Breast epithelium (tissue), 4 donors: ENCODE measurements around the gene ITPRID2. TPM values are rescaled to one million over a fixed set of nuclear protein-coding genes. Genes with fewer than 3 reads are reported as not detected.

Source experiments
- DNase-seq, 2 donors: peaks; one replicate each; pipeline ENCODE4 v3.0.0-alpha.2; 2019; ENCODE audit warnings: low spot score in 2 of 2
- H3K27ac ChIP-seq, 2 donors: fragments of 200-600 bp; sonication (generic) in 1 of 2; one replicate each; pipeline ENCODE4 v1.5.1; 2016 to 2019; ENCODE audit warnings: mild to moderate bottlenecking in 1 of 2
- H3K27me3 ChIP-seq, 2 donors: fragments of 200-600 bp; sonication (generic) in 1 of 2; one replicate each; pipeline versions ENCODE4 v1.5.1 to v1.6.0; 2017 to 2019; ENCODE audit warnings: control low read depth in 1 of 2, mild to moderate bottlenecking in 1 of 2
- H3K36me3 ChIP-seq: fragments of 200-600 bp; one replicate; pipeline ENCODE4 v1.5.1; 2019
- H3K4me1 ChIP-seq, 2 donors: fragments of 200-600 bp; sonication (generic); one replicate each; pipeline ENCODE4 v1.5.1; 2016 to 2019; ENCODE audit warnings: control low read depth in 1 of 2
- H3K4me3 ChIP-seq, 3 donors: fragments of 200-600 bp; sonication (generic); 1 replicate in 2 of 3; 2 replicates in 1 of 3; pipeline ENCODE4 v1.5.1; 2016 to 2019; ENCODE audit warnings: mild to moderate bottlenecking in 3 of 3, moderate library complexity in 2 of 3
- H3K9me3 ChIP-seq, 2 donors: fragments of 200-600 bp; sonication (generic) in 1 of 2; one replicate each; pipeline ENCODE4 v1.5.1; 2016 to 2019; ENCODE audit warnings: control low read depth in 1 of 2
- POLR2A ChIP-seq: fragments of 450-650 bp; IDR thresholded peaks from one replicate; pipeline ENCODE4 v1.6.1; 2016; ENCODE audit warnings: antibody characterized with exemption, mild to moderate bottlenecking, moderate library complexity
- POLR2AphosphoS5 ChIP-seq, 3 donors: sonication (generic); formaldehyde crosslinking; IDR thresholded peaks; one replicate each; pipeline ENCODE4 v1.6.1; 2017; ENCODE audit warnings: antibody characterized with exemption in 3 of 3
- intact Hi-C: fragments of 100-400 bp; cut with DNase I; formaldehyde crosslinking; loops from one replicate; pipeline ENCODE4 v1.15.1; 2023; ENCODE audit warnings: low total_unique reads
- total RNA-seq, 3 donors: library from RNA; depleted of rRNA; stranded (reverse); fragments of >200 nt; gene quantifications; one replicate each; pipeline ENCODE4 v1.1.0, GENCODE V29; 2016
- TF ChIP-seq, protein P1 (sequence below), 3 donors: fragments of 450-650 bp; IDR thresholded peaks; one replicate each; pipeline ENCODE4 v1.5.1; 2016 to 2017; ENCODE audit warnings: antibody characterized with exemption in 3 of 3, mild to moderate bottlenecking in 3 of 3, moderate library complexity in 3 of 3

The ITPRID2 gene
- total RNA-seq, 3 donors from 2014 or later: 67.2 to 170 (median 98.9) TPM

DNA sequence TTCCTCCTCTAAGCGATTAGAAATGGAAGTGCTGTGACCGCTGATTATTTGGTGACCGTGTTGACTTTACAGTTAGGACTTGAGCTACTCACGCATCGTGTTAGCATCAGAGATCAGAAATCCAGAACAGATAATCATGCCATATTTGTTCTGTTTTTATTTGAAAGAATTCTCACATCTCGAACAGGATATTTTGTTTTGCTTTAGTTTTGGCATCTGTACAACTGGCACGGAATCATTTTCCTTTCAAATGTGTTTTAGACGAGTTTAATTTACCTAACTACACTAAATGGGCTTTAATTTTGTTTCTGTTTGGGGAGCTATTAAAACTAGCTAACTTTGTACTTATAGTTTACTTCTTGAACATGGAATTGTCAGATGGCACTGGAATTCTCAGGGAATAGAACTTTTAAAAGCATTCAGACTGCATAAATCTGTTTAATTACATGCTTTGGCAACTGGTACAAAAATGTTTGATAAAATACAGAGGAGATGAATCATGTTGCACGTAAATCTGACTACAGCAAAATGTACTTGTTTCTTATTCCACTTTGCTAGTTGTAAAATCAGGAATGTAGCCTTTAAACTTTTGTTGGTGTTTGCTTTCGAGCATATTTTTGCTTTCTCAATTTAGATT lies 1.4 kb downstream of the ITPRID2 start:
- Histone ChIP-seq H3K4me3 (peak overlapping the region; percentile 62 to 91 (median 84)), H3K36me3 (no peaks in the 10 kb centered on the region), H3K9me3 (no peaks in the 10 kb centered on the region), H3K27ac (peak overlapping the region; percentile 97), H3K27me3 (no peaks in the 10 kb centered on the region), H3K4me1 (peaks cover 0 to 7% of the 10 kb centered on the region in 2 donors)
- no peak for TF ChIP-seq POLR2AphosphoS5 (IDR thresholded peaks at IDR 0.05)
- TF ChIP-seq, protein P1, sequence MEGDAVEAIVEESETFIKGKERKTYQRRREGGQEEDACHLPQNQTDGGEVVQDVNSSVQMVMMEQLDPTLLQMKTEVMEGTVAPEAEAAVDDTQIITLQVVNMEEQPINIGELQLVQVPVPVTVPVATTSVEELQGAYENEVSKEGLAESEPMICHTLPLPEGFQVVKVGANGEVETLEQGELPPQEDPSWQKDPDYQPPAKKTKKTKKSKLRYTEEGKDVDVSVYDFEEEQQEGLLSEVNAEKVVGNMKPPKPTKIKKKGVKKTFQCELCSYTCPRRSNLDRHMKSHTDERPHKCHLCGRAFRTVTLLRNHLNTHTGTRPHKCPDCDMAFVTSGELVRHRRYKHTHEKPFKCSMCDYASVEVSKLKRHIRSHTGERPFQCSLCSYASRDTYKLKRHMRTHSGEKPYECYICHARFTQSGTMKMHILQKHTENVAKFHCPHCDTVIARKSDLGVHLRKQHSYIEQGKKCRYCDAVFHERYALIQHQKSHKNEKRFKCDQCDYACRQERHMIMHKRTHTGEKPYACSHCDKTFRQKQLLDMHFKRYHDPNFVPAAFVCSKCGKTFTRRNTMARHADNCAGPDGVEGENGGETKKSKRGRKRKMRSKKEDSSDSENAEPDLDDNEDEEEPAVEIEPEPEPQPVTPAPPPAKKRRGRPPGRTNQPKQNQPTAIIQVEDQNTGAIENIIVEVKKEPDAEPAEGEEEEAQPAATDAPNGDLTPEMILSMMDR (IDR thresholded peaks at IDR 0.05): no peak
- TF ChIP-seq POLR2A: no peak
- no peak for DNase-seq
- intact Hi-C loops: no loop called here

DNA sequence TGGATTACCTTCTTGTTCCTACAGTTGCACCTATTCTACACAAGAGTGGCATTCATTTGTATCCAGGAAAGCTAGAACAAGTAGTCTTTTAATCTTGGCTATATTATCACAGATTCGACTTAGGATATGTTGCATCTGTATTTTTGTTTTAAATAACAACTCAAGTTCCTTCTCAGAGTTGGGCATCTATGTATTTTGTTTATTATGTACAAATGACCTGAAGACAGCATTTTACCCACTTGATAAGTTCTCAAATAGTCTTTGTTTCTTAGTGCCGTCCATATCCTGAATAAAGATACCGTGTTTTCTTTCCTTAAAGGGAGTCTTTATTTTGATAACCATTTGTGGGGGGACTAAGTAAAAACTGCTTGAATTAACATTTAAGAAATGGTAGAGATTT lies 2.9 kb downstream of the ITPRID2 start:
- Histone ChIP-seq H3K27ac (peak overlapping the region; percentile 5 to 7), H3K4me1 (peaks cover 0 to 7% of the 10 kb centered on the region in 2 donors), H3K36me3 (peaks cover 2% of the 10 kb centered on the region), H3K27me3 (no peaks in the 10 kb centered on the region), H3K4me3 (peak overlapping the region in 2 of 3 donors; percentile 62 to 84), H3K9me3 (no peaks in the 10 kb centered on the region)
- no peak for DNase-seq
- TF ChIP-seq, protein P1 (IDR thresholded peaks at IDR 0.05): no peak
- TF ChIP-seq POLR2AphosphoS5 (IDR thresholded peaks at IDR 0.05) (no peak), POLR2A (no peak)
- intact Hi-C loops: no loop called here

DNA sequence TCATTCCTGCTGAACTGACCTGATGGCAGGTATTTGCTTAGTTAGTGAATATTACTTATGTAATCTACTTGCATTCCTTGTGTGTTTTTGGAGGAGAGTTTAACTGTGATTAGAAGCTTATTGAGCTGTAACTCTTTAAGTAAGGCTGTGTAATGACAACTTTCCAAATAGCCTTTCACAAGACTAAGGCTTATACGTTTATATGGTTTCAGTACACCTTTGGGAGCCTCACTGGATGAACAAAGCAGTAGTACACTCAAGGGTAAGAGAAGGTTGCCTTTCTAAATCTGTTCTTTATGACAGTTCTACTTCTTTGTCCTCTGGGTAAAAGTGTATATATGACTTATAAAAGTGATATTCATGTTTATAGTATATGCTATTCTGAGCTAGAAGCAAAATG lies 4.3 kb downstream of the ITPRID2 start:
- no peaks in the 10 kb centered on the region for H3K9me3 ChIP-seq
- peaks cover 0 to 2% of the 10 kb centered on the region in 2 donors for H3K4me1 ChIP-seq
- TF ChIP-seq, protein P1 (IDR thresholded peaks at IDR 0.05): no peak
- no peak for TF ChIP-seq POLR2A
- no peak for TF ChIP-seq POLR2AphosphoS5 (IDR thresholded peaks at IDR 0.05)
- no peak for DNase-seq
- H3K27me3 ChIP-seq: no peaks in the 10 kb centered on the region
- H3K4me3 ChIP-seq: peak overlapping the region in 1 of 3 donors; percentile 21
- H3K36me3 ChIP-seq: peaks cover 5% of the 10 kb centered on the region
- intact Hi-C loops: no loop called here
- H3K27ac ChIP-seq: peak overlapping the region in 1 of 2 donors; percentile 3

DNA sequence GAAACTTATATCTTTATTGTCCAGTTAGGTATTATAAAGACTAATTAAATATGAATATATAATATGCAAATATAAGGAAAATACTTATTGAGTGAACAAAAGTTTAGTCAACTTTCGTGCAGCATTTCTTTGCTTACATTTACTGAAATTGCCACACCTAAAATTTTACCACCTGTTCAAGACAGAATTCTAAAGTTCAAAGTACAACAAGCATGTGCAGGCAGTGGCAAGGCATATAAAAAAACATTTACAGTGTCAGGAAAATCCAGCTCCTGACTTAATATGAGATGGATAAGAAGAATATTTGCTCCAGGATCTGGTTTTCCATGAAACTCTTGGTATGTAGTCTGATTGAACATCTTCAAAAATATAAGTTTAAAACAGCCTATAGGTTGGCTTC lies 4.8 kb downstream of the ITPRID2 start:
- Histone ChIP-seq H3K4me3 (no peak overlapping the region), H3K36me3 (peaks cover 8% of the 10 kb centered on the region), H3K27me3 (no peaks in the 10 kb centered on the region), H3K4me1 (no peaks in the 10 kb centered on the region), H3K27ac (peak overlapping the region in 1 of 2 donors; percentile 3), H3K9me3 (no peaks in the 10 kb centered on the region)
- TF ChIP-seq, protein P1 (IDR thresholded peaks at IDR 0.05): no peak
- no peak for TF ChIP-seq POLR2A
- TF ChIP-seq POLR2AphosphoS5 (IDR thresholded peaks at IDR 0.05): no peak
- DNase-seq: no peak
- intact Hi-C loops: no loop called here

DNA sequence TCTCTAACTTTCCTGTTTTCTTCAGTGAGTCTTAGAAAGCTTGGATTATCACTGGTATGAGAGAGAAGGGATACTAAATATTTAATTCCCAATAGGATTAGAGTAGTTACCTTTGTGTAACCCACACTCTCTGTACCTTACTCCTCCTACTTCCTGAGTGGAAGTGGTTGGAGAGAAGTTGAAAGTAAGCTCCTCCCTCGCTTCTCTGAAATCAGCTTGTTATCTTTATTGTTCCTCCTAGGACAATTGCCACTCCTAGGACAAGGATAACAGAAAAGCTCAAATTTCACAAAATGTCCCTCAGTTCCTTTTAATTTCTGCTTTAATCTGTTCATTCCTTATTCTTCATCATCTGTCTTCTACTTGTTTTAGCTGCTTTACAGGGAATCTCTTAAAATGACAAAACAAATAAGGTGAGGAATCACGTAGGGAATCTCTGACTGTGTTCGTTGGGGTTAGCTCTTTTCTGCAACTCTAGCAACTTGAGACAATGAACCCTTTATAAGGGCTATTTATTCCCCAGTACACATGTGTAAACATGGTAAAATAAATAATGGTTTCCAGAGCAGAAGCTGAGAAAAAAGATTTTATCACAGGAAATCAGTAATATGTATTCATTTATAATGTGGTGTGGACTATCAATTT lies 8.6 kb downstream of the ITPRID2 start:
- Histone ChIP-seq H3K36me3 (peaks cover 17% of the 10 kb centered on the region), H3K27me3 (no peaks in the 10 kb centered on the region), H3K9me3 (no peaks in the 10 kb centered on the region), H3K4me3 (no peak overlapping the region), H3K4me1 (no peaks in the 10 kb centered on the region), H3K27ac (no peak overlapping the region)
- DNase-seq: no peak
- TF ChIP-seq POLR2AphosphoS5 (IDR thresholded peaks at IDR 0.05) (no peak), POLR2A (no peak)
- TF ChIP-seq, protein P1 (IDR thresholded peaks at IDR 0.05): no peak
- intact Hi-C loops: no loop called here
